ENCODE data around the gene CRB2.
A peak's percentile ranks its signal among the peaks of the same experiment; 100 is the strongest.

CRB2 gene

GRCh38 chr9:123414936-123415930 lies 59.2 kb downstream of the CRB2 start:
- FAIRE-seq: no peak
- DNase-seq (ENCODE audit: extremely low spot score, insufficient read length, low read depth): no peak

- FAIRE-seq (no peak), DNase-seq (ENCODE audit: extremely low spot score, insufficient read length, low read depth) (no peak)
Measured at GRCh38 chr9:123416176-123416575, 60.2 kb downstream of the CRB2 start.

- DNase-seq (ENCODE audit: extremely low spot score, insufficient read length, low read depth) (no peak), FAIRE-seq (no peak)
Measured at GRCh38 chr9:123417289-123418051, 61.5 kb downstream of the CRB2 start.

- no peak for DNase-seq (ENCODE audit: extremely low spot score, insufficient read length, low read depth)
- FAIRE-seq: no peak
Measured at GRCh38 chr9:123418052-123418430, 62.0 kb downstream of the CRB2 start.

GRCh38 chr9:123418506-123418905 lies 62.5 kb downstream of the CRB2 start:
- DNase-seq (ENCODE audit: extremely low spot score, insufficient read length, low read depth) (no peak), FAIRE-seq (no peak)

DNA sequence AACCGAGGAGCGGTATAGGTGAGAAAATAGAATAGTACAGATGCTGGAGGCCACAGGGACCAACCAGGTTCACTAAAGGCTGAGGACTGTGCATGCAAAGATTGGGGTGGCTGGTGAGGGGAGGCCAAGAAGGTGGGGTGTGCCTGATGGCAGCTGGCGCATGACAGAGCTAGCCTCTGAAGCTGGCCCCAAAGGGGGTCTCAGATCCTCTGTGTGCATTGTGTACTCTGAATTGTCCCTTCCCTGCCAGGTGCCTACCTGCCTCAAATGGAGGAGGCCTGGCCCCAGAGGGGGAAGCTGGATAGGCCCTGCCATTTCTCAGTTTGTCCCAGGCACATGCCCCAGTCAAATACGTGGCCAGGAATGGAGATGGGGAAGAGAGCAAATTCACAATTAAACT lies 63.1 kb downstream of the CRB2 start:
- FAIRE-seq (no peak), DNase-seq (ENCODE audit: extremely low spot score, insufficient read length, low read depth) (no peak)

GRCh38 chr9:123419721-123420591 lies 64.0 kb downstream of the CRB2 start:
- no peak for DNase-seq (ENCODE audit: extremely low spot score, insufficient read length, low read depth)
- FAIRE-seq: no peak

GRCh38 chr9:123420592-123421111 lies 64.7 kb downstream of the CRB2 start:
- FAIRE-seq (no peak), DNase-seq (ENCODE audit: extremely low spot score, insufficient read length, low read depth) (no peak)

DNA sequence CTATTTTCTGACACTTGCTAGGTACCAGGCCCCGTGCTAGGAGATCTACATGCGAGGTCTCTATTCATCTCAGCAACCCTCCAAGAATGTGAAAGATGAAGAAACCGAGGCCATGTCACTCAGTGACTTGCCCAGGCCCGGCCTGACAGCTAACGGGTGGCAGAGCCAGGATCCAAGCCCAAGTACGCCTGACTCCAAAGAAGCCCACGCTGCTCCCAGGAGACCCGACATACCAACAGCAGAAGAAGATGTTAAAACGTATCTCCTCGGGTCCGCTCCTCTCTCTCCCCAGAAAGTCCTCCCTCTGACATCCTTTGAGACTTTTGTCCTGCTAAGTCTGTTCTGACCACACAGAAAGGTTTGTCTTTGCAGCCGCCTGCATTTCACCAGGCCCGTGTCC lies 65.2 kb downstream of the CRB2 start:
- DNase-seq (ENCODE audit: extremely low spot score, insufficient read length, low read depth) (no peak), FAIRE-seq (no peak)

DNA sequence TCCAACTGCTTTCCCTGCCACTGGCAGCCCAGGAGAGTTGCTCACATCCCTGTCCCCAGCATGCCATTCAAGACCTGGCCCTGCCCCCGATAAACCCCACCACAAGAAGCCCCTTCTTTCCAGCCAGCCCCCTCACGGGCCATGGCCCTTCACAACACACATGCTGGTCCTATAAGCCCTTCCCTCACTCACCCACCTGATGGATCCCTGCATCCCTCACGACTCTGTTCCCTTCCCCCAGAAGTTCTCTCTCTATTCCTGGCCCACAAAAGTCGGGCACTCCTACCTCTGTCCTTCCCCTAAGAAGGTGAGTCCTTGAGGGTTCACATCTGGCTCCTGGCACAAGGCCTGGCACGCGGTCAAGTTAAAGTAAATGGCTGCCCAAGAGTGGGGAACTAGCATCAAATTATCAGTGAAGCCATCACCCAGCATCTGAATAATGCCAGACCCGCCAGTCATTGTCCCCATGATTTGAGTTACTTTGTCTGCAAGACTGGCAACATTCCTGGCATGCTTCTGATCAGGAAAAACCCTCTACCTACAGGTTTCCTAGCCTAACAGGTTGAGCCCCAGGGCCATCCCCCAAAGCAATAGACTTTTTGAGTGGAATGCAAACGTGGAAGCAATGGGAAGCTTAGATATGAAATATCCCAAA lies 65.9 kb downstream of the CRB2 start:
- DNase-seq (ENCODE audit: extremely low spot score, insufficient read length, low read depth) (no peak), FAIRE-seq (no peak)

DNA sequence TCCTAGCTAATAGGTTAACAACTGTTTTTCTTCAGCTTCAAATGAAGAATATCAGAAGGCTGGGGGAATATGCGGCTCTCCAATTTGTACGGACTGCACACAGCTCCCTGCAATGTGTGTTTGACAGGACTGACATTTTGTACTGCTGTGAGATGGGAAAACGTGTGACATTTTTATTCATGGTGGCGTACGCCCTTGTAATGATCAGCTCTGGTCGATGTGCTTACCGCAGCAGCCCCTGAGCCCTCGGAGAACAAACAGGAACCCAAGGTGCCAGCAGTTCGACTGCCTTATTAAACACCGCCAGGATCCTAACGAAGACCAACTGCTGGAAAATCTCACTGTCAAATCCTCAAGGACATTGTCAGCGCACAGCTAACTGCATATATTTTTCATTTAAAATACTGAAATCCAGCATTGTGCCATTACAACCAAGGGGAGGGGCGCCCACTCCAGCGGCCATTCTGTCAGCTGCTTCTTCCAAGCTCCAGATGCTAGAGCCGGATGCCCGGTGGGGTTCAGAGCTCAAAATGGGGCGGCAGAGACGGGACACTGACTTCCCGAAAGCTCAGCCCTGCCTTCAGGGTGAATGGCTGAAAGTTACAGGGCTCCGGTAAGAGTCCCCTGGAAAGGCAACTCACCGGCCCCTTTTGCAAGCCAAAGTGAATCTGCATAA lies 66.8 kb downstream of the CRB2 start:
- FAIRE-seq (no peak), DNase-seq (ENCODE audit: extremely low spot score, insufficient read length, low read depth) (no peak)

DNA sequence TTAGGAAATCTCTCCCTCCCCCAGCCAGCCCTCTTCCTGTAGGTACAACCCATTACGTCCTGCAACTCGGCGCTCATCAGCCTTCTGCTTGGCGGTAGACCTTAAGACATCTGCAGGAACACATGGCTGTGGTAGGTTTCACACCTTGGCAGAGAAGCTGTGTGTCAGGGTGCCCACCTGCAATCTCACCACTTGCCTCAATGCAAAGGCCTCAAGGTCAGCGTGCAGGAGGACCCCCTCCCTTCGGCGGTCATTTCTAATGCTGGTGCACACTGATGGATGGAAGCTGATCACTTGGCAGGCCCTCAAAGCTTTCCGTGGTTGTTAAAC lies 67.3 kb downstream of the CRB2 start:
- FAIRE-seq: no peak

DNA sequence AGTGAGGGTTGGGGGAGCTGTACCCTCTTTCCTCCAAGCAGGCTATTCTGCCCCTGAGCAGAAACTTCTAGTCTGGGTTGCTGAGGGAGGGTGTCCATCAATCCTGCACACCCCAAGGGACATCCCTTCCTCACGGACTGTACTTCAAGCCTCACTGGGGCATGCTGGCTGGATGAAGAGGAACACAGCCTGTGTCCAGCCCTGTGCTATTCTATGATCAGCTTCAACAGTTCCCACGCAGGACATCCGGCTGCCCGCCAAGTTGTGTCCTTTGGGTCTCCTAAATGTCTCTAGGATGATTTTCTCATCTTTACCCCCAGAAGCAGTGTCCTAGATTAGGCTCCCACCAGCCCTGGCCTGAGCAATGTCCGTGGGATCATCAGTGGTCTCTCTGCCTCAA lies 68.1 kb downstream of the CRB2 start:
- no peak for DNase-seq (ENCODE audit: extremely low spot score, insufficient read length, low read depth)
- no peak for FAIRE-seq

More for the DNA sequence above, 67.3 kb downstream of the CRB2 start:
- no peak for DNase-seq (ENCODE audit: extremely low spot score, insufficient read length, low read depth)

DNA sequence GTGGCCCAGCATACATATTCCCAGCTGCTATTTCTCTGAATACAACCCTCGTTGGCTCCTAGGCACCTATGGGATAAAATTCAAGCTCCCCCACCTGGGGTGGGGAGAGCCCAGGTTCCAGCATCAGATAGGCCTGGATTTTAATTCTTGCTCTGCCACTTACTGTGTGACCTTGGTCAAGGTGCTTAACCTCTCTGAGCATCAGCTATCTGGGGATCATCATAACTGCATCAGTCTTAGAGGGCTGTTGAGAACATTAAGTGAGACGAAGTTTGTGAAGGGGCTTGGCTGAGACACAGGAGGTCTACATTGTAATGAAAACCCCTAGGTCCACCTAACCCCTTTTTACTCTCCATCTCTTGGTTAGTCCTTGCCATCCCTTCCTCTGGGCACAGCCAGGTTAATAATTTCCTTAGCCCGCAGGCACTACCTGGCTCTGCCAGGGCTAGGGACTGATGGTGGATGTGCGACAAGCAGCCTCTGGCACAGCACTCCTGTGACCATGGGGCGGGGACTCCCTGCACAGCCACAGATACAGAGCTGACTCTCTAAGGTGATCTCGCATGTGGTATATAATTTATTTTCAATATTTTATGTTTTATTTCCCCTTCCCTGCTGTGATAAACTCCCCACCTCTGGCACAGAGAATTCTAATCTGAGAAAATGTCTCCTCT lies 68.7 kb downstream of the CRB2 start:
- no peak for FAIRE-seq
- DNase-seq (ENCODE audit: extremely low spot score, insufficient read length, low read depth): no peak

- FAIRE-seq (no peak), DNase-seq (ENCODE audit: extremely low spot score, insufficient read length, low read depth) (no peak)
Measured at GRCh38 chr9:123425261-123425821, 69.3 kb downstream of the CRB2 start.

DNA sequence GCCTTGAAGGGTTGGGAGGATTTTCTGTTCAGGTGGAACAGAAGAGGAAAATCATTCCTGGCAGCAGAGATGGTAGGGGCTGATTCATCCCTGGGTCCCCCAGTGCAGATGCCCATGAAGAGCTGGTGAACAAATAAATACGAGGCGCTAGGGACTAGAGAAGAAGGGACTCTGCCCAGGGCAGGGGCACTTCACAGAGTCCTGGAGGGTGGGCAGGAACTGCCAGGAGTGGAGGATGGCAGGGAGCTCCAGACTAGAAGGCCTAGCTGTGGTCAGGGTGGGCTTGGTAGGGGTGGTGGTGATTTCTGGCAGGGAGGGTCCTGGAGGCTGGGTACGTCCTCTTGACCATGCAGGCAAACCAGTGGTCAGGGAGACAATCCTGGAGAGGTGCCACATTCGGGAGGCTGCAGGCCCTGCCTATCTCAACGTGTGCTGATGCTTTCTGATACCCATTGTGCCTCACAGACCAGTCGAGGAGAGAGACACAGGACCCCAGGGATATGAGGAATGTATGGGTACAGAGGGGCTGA lies 69.9 kb downstream of the CRB2 start:
- no peak for FAIRE-seq
- no peak for DNase-seq (ENCODE audit: extremely low spot score, insufficient read length, low read depth)

GRCh38 chr9:123426406-123426805 lies 70.4 kb downstream of the CRB2 start:
- peak; percentile 23 for DNase-seq (ENCODE audit: extremely low spot score, insufficient read length, low read depth)
- FAIRE-seq: peak; percentile 88
